ENCODE data around the gene CLIP4. TPM values are rescaled to one million over a fixed set of nuclear protein-coding genes. Genes with fewer than 3 reads are reported as not detected.

CLIP4 gene
- total and polyA plus RNA-seq, 2 experiments from 2014 or later, result 0.06 to 0.14 TPM

- Mint-ChIP-seq H3K4me3 (no peak overlapping the region), H3K9me3 (peaks cover 25% of the 10 kb centered on the region), H3K27me3 (ENCODE audit: insufficient read depth, low read depth, poor library complexity) (no peaks in the 10 kb centered on the region), H3K4me1 (peaks cover 3% of the 10 kb centered on the region; the same call in 1 of the 3 replicates), H3K27ac (no peak overlapping the region), H3K36me3 (ENCODE audit: low read depth) (peaks cover 6% of the 10 kb centered on the region; the same call in 2 of the 3 replicates)
- Histone ChIP-seq H4K20me1 (replicated peaks; ENCODE audit: insufficient read depth) (no peaks in the 10 kb centered on the region), H3K4me3 (no peak overlapping the region), H3K27ac (ENCODE audit: low read depth) (no peak overlapping the region), H3K4me2 (no peak overlapping the region), H3K27me3 (ENCODE audit: insufficient read depth) (no peaks in the 10 kb centered on the region), H3K9me2 (ENCODE audit: insufficient read depth) (no peaks in the 10 kb centered on the region), H3K36me3 (ENCODE audit: insufficient read depth) (no peaks in the 10 kb centered on the region), H3K79me2 (replicated peaks; ENCODE audit: insufficient read depth) (no peaks in the 10 kb centered on the region), H3F3A (replicated peaks; ENCODE audit: low read depth) (no peaks in the 10 kb centered on the region), H3K4me1 (ENCODE audit: insufficient read depth) (no peaks in the 10 kb centered on the region), H2AFZ (no peak overlapping the region)
- DNase-seq (ENCODE audit: low spot score) (no peak), ATAC-seq (no peak)
- TF ChIP-seq ETS1 (IDR thresholded peaks at IDR 0.05) (no peak), CREB1 (CRISPR knock-in tag; IDR thresholded peaks at IDR 0.05; ENCODE audit: low read depth) (no peak), EZH2phosphoT487 (IDR thresholded peaks at IDR 0.05; ENCODE audit: unreplicated experiment) (no peak), STAT1 (IDR thresholded peaks at IDR 0.05; ENCODE audit: unreplicated experiment) (no peak), ZNF462 (CRISPR knock-in tag; IDR thresholded peaks at IDR 0.05) (no peak), POLR2AphosphoS5 (IDR thresholded peaks at IDR 0.05; ENCODE audit: low read depth) (no peak), NANOG (IDR thresholded peaks at IDR 0.05; ENCODE audit: borderline replicate concordance) (no peak), JUNB (IDR thresholded peaks at IDR 0.05; ENCODE audit: unreplicated experiment) (no peak), ZNF114 (CRISPR knock-in tag; IDR thresholded peaks at IDR 0.05) (no peak), ZNF331 (CRISPR knock-in tag; IDR thresholded peaks at IDR 0.05; ENCODE audit: low read depth) (no peak), EZH2 (IDR thresholded peaks at IDR 0.05; ENCODE audit: low read depth, unreplicated experiment) (no peak)
- TF ChIP-seq, protein P1, sequence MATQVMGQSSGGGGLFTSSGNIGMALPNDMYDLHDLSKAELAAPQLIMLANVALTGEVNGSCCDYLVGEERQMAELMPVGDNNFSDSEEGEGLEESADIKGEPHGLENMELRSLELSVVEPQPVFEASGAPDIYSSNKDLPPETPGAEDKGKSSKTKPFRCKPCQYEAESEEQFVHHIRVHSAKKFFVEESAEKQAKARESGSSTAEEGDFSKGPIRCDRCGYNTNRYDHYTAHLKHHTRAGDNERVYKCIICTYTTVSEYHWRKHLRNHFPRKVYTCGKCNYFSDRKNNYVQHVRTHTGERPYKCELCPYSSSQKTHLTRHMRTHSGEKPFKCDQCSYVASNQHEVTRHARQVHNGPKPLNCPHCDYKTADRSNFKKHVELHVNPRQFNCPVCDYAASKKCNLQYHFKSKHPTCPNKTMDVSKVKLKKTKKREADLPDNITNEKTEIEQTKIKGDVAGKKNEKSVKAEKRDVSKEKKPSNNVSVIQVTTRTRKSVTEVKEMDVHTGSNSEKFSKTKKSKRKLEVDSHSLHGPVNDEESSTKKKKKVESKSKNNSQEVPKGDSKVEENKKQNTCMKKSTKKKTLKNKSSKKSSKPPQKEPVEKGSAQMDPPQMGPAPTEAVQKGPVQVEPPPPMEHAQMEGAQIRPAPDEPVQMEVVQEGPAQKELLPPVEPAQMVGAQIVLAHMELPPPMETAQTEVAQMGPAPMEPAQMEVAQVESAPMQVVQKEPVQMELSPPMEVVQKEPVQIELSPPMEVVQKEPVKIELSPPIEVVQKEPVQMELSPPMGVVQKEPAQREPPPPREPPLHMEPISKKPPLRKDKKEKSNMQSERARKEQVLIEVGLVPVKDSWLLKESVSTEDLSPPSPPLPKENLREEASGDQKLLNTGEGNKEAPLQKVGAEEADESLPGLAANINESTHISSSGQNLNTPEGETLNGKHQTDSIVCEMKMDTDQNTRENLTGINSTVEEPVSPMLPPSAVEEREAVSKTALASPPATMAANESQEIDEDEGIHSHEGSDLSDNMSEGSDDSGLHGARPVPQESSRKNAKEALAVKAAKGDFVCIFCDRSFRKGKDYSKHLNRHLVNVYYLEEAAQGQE (IDR thresholded peaks at IDR 0.05; ENCODE audit: unreplicated experiment), result no peak
- TF ChIP-seq, protein P2, sequence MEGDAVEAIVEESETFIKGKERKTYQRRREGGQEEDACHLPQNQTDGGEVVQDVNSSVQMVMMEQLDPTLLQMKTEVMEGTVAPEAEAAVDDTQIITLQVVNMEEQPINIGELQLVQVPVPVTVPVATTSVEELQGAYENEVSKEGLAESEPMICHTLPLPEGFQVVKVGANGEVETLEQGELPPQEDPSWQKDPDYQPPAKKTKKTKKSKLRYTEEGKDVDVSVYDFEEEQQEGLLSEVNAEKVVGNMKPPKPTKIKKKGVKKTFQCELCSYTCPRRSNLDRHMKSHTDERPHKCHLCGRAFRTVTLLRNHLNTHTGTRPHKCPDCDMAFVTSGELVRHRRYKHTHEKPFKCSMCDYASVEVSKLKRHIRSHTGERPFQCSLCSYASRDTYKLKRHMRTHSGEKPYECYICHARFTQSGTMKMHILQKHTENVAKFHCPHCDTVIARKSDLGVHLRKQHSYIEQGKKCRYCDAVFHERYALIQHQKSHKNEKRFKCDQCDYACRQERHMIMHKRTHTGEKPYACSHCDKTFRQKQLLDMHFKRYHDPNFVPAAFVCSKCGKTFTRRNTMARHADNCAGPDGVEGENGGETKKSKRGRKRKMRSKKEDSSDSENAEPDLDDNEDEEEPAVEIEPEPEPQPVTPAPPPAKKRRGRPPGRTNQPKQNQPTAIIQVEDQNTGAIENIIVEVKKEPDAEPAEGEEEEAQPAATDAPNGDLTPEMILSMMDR (conservative IDR thresholded peaks at IDR 0.05; ENCODE audit: low read depth in 2 of 2), result no peak
These were observed 35.3 kb upstream of the CLIP4 start for GRCh38 chr2:29079887-29080286.
